Measurements from ENCODE around the gene HIPK1.
A peak's percentile ranks its signal among the peaks of the same experiment; 100 is the strongest.

HIPK1 gene

GRCh38 chr1:113941245-113941559, 12.1 kb downstream of the HIPK1 start:
- Histone ChIP-seq H3K36me3 (peaks cover 47% of the 10 kb centered on the region), H3K9me3 (ENCODE audit: severe bottlenecking) (no peaks in the 10 kb centered on the region), H3K27ac (peak overlapping the region; percentile 33; the same call in 1 of the 2 replicates), H3K4me3 (ENCODE audit: low read depth, low read length) (no peak overlapping the region), H3K27me3 (ENCODE audit: insufficient read depth, low read depth, severe bottlenecking) (no peaks in the 10 kb centered on the region)
- no peak for DNase-seq
- TF ChIP-seq, protein P1, sequence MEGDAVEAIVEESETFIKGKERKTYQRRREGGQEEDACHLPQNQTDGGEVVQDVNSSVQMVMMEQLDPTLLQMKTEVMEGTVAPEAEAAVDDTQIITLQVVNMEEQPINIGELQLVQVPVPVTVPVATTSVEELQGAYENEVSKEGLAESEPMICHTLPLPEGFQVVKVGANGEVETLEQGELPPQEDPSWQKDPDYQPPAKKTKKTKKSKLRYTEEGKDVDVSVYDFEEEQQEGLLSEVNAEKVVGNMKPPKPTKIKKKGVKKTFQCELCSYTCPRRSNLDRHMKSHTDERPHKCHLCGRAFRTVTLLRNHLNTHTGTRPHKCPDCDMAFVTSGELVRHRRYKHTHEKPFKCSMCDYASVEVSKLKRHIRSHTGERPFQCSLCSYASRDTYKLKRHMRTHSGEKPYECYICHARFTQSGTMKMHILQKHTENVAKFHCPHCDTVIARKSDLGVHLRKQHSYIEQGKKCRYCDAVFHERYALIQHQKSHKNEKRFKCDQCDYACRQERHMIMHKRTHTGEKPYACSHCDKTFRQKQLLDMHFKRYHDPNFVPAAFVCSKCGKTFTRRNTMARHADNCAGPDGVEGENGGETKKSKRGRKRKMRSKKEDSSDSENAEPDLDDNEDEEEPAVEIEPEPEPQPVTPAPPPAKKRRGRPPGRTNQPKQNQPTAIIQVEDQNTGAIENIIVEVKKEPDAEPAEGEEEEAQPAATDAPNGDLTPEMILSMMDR (IDR thresholded peaks at IDR 0.05; ENCODE audit: low read depth, low read length) = no peak

GRCh38 chr1:113942527-113942926, 13.4 kb downstream of the HIPK1 start:
- no peaks in the 10 kb centered on the region for H3K27me3 ChIP-seq (ENCODE audit: insufficient read depth, low read depth, severe bottlenecking)
- TF ChIP-seq, protein P1 (IDR thresholded peaks at IDR 0.05; ENCODE audit: low read depth, low read length) = no peak
- H3K36me3 ChIP-seq = peaks cover 47% of the 10 kb centered on the region
- H3K9me3 ChIP-seq (ENCODE audit: severe bottlenecking) = no peaks in the 10 kb centered on the region
- DNase-seq = no peak
- H3K4me3 ChIP-seq (ENCODE audit: low read depth, low read length) = no peak overlapping the region
- no peak overlapping the region for H3K27ac ChIP-seq

GRCh38 chr1:113943028-113943811, 14.1 kb downstream of the HIPK1 start:
- no peaks in the 10 kb centered on the region for H3K27me3 ChIP-seq (ENCODE audit: insufficient read depth, low read depth, severe bottlenecking)
- peaks cover 47% of the 10 kb centered on the region for H3K36me3 ChIP-seq
- no peaks in the 10 kb centered on the region for H3K9me3 ChIP-seq (ENCODE audit: severe bottlenecking)
- no peak overlapping the region for H3K4me3 ChIP-seq (ENCODE audit: low read depth, low read length)
- TF ChIP-seq, protein P1 (IDR thresholded peaks at IDR 0.05; ENCODE audit: low read depth, low read length) = no peak
- H3K27ac ChIP-seq = no peak overlapping the region
- no peak for DNase-seq

DNA sequence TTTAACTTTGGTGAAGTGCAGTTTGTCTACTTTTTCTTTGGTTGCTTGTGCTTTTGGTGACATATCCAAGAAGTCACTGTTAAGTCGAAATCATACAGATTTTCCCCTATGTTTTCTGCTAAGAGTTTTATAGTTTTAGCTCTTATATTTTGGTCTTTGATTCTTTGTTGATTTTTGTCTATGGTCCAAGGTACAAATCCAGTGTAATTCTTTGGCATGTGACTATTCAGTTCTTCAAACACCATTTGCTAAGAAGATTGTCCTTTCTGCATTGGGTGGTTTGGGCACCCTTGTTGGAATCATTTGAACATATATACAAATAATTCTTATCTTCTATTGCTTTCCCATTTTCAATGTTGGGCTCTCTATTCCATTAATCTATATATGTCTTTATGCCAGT, 16.2 kb downstream of the HIPK1 start:
- Histone ChIP-seq H3K4me3 (ENCODE audit: low read depth, low read length) (no peak overlapping the region), H3K36me3 (peaks cover 47% of the 10 kb centered on the region), H3K27ac (no peak overlapping the region), H3K9me3 (ENCODE audit: severe bottlenecking) (no peaks in the 10 kb centered on the region), H3K27me3 (ENCODE audit: insufficient read depth, low read depth, severe bottlenecking) (no peaks in the 10 kb centered on the region)
- TF ChIP-seq, protein P1 (IDR thresholded peaks at IDR 0.05; ENCODE audit: low read depth, low read length) = no peak
- no peak for DNase-seq

- no peaks in the 10 kb centered on the region for H3K9me3 ChIP-seq (ENCODE audit: severe bottlenecking)
- peak overlapping the region; percentile 94 for H3K27ac ChIP-seq
- TF ChIP-seq, protein P1 (IDR thresholded peaks at IDR 0.05; ENCODE audit: low read depth, low read length) = no peak
- DNase-seq = no peak
- no peaks in the 10 kb centered on the region for H3K27me3 ChIP-seq (ENCODE audit: insufficient read depth, low read depth, severe bottlenecking)
- H3K36me3 ChIP-seq = peaks cover 45% of the 10 kb centered on the region
- H3K4me3 ChIP-seq (ENCODE audit: low read depth, low read length) = no peak overlapping the region
These were observed 17.0 kb downstream of the HIPK1 start for GRCh38 chr1:113946112-113946511.

All from WERI-Rb-1 (cell line).